ENCODE measurements around the gene B9D1.

The B9D1 gene

DNA sequence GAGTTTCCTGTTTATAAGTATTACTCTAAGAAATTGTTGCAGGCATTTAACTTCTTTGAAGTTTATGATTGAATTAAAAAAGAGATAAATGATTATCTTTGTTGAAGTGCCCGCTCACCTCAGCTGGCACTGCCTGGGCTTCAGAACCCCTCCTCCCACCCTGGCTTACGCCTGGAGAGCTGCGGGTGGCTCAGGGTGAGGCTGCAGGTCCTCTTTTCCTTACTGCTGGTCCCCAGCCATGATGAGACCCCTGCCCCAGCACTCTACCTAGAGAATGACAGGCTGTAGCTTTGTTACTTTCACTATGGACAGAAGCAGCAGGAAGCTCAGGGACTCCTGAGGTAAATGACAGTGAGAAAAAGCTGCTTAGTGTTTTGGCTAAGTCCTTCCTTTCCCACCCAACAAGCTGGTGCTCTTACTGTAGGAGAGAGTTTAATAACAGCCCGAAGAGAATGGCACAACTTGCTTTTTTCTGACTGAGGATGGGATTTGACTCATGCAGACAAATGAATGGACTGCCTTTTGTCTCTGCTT is 63.2 kb downstream of the B9D1 start:
- TF ChIP-seq, protein P1, sequence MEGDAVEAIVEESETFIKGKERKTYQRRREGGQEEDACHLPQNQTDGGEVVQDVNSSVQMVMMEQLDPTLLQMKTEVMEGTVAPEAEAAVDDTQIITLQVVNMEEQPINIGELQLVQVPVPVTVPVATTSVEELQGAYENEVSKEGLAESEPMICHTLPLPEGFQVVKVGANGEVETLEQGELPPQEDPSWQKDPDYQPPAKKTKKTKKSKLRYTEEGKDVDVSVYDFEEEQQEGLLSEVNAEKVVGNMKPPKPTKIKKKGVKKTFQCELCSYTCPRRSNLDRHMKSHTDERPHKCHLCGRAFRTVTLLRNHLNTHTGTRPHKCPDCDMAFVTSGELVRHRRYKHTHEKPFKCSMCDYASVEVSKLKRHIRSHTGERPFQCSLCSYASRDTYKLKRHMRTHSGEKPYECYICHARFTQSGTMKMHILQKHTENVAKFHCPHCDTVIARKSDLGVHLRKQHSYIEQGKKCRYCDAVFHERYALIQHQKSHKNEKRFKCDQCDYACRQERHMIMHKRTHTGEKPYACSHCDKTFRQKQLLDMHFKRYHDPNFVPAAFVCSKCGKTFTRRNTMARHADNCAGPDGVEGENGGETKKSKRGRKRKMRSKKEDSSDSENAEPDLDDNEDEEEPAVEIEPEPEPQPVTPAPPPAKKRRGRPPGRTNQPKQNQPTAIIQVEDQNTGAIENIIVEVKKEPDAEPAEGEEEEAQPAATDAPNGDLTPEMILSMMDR (IDR thresholded peaks at IDR 0.05; ENCODE audit: low read depth, low read length, missing control alignments) = no peak

DNA sequence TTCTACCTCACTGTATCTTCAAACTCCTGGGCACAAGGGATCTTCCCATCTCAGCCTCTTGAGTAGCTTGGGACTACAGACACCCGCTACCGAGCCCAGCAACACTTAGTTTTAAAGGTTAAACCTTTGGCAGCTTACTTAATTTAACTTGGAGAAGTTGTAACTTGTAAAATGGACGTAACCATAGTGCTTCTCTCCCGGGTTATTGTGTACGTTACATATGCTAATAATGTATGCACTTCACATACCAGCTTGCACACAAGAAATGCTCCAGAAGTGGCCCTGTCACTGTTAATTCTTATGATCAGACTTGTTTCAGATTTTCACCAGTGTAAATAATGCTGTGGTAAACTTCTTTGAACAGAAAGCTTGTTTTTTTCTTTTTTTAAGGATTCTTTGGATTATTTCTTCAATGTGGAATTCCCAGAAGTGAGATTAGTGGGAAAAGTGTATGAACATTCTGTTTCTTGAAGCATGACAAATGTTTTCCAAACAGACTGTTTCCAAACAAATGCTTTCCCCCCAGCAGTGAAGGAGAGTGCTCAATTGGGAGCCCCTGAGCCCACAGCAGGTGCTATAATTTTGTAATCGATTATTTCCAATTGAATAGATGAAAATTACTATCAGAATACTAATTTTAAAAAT is 63.8 kb downstream of the B9D1 start:
- no peak for DNase-seq (ENCODE audit: low read depth)
- H3K4me3 ChIP-seq (ENCODE audit: low read depth, low read length) = no peak overlapping the region
- TF ChIP-seq, protein P1 (IDR thresholded peaks at IDR 0.05; ENCODE audit: low read depth, low read length, missing control alignments) = no peak

More for the DNA sequence above, 63.2 kb downstream of the B9D1 start:
- no peak for DNase-seq (ENCODE audit: low read depth)
- no peak overlapping the region for H3K4me3 ChIP-seq (ENCODE audit: low read depth, low read length)

DNA sequence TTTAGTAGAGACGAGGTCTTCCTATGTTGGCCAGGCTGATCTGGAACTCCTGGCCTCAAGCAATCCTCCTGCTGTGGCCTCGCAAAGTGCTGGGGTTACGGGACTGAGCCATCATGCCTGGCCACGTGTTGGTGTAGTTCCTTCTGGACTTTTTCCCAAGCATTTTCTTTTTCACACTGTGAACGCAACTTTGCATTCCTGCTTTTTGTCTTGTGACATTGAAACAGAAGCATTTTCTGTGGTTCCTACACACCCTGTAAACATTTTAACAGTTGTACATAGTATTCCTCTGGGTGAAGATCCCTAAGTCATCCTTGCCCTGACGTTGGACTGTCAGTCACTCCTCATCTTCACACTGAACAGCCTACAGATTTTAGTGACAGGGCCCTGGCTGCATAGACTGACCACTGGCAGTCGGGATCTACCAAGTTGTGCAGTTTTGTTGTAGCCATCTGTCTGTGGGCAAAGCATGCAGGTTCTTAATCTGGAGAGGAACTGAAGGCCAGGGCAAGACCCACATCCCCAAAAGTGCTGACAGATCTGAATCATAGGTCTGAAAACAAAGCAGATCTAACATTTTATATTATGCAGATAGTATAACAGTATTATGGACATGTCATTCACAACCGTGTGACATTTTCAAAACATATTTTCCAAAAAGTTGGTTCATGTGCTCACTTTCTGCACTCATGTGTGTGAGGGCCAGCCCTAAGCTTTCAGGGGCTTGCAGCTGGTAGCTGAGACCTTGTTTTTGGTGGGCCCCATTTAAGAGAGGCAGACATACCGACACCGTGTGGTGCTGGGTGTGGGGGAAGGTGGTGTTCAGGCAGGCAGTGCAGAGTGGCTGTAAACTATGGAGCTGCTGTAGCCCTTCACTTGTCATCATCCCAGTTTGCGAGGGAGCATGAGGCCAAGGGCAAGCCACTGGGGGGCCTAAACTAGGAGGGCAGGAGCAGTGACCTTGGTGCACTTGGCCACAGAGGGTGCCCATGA is 65.4 kb downstream of the B9D1 start:
- H3K4me3 ChIP-seq (ENCODE audit: low read depth, low read length) = no peak overlapping the region
- no peak for DNase-seq (ENCODE audit: low read depth)
- TF ChIP-seq, protein P1 (IDR thresholded peaks at IDR 0.05; ENCODE audit: low read depth, low read length, missing control alignments) = no peak

DNA sequence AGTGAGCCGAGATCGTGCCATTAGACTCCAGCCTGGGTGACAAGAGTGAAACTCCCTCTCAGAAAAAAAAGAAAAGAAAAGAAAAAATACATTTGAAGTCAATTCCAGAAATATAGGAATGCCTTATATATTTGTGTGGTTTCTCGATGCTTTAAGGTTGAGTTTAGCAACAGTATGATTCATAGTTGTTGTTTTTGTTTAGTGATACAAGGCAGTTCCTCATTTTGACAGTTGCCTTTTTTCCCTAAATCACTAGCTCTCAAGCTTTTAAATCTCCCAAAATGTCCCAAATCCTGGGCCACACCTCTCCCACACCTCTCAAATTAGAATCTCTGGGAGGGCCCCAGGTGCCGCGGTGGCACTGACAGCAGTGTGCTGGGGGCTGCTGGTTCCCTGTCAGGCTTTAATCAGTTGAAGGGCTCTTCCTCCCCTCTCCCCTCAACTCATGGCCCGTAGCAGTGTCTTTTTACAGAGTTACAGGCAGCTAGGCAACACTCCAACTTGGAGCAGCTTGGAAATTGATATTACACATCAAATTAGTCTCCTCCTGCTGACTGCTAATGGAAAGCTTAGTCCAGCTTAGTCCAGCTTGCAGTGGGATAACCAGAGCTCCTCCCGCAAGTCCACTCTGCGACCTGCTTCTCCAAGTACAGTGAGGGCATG is 66.9 kb downstream of the B9D1 start:
- TF ChIP-seq, protein P1 (IDR thresholded peaks at IDR 0.05; ENCODE audit: low read depth, low read length, missing control alignments) = no peak
- no peak for DNase-seq (ENCODE audit: low read depth)
- no peak overlapping the region for H3K4me3 ChIP-seq (ENCODE audit: low read depth, low read length)

DNA sequence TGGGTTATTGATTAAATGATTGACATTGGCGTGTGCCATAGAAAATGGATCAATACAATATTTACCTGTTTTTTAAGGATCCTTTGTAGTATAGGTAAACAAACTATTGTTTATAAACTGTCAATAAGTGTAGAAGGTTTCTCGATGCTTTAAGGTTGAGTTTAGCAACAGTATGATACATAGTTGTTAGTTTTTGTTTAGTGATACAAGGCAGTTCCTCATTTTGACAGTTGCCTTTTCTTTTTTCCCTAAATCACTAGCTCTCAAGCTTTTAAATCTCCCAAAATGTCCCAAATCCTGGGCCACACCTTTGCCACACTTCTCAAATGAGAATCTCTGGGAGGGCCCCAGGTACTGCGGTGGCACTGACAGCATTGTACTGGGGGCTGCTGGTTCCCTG is 68.1 kb downstream of the B9D1 start:
- no peak for DNase-seq (ENCODE audit: low read depth)
- no peak overlapping the region for H3K4me3 ChIP-seq (ENCODE audit: low read depth, low read length)
- TF ChIP-seq, protein P1 (IDR thresholded peaks at IDR 0.05; ENCODE audit: low read depth, low read length, missing control alignments) = no peak

Measured in GM12864 (cell line).